GM21786 (cell line): ENCODE results near the gene MIR17HG.
"Not testable (repeated sequence)": the region's sequence is repeated elsewhere in the genome, so short reads cannot be mapped to it uniquely, and the experiment has no call there.

Experiments
- ATAC-seq: cut with Tn5 transposase; IDR thresholded peaks from one replicate; pipeline ENCODE4 v1.9.1; 2021; ENCODE audit not compliant: unreplicated experiment

MIR17HG gene

GRCh38 chr13:91347202-91347995, at the start of gene MIR17HG:
MIR17HG (plus strand) TSS chr13:91347687.
- peak; percentile 51 for ATAC-seq

GRCh38 chr13:91298060-91298459, 49.4 kb upstream of the MIR17HG start:
- ATAC-seq: no peak

GRCh38 chr13:91302111-91302510, 45.4 kb upstream of the MIR17HG start:
- ATAC-seq: peak; percentile 93

- ATAC-seq: no peak
Measured at GRCh38 chr13:91303031-91303430, 44.5 kb upstream of the MIR17HG start.

DNA sequence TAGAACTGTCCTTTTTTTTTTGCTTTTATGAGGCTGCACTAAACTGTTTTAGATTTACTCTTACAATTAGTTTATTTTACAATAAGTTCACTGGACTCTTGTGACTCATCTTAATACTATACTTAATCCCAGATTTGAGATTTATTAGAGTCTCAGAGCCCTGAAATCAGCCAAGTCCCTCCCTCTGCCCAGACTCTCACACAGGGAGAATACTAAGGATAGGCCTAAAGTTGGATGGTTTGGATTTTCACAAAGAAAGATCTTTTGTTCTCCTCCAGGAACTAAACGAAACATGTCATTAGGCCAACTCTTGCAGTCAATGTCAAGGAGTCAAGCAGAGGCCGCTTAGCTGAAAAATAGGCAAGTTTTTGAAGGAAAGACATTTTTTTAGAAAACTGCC, 42.7 kb upstream of the MIR17HG start:
- no peak for ATAC-seq

- no peak for ATAC-seq
Measured at GRCh38 chr13:91305652-91306051, 41.8 kb upstream of the MIR17HG start.

- no peak for ATAC-seq
Measured at GRCh38 chr13:91307887-91308286, 39.6 kb upstream of the MIR17HG start.

- no peak for ATAC-seq
Measured at GRCh38 chr13:91308299-91308698, 39.2 kb upstream of the MIR17HG start.

DNA sequence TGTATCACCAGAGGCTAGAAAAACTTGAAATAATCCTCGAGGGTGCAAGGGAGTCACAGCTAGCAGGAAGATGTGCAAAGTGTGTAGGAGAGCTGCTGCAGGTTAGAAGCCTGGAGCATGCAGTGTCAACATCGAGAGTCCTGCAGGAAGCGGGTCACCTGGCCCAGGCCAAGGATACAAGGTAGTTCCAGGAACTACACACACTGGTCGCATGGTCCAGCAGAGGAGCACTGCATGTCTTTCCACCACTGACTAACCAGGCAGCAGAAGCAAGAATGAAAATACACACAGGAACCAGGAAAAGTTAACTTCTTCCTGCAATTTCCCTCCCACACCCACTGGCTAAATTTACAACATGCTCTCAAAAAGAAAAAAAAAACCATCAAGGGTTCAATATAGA, 36.0 kb upstream of the MIR17HG start:
- no peak for ATAC-seq

GRCh38 chr13:91312324-91312723, 35.2 kb upstream of the MIR17HG start:
- no peak for ATAC-seq

DNA sequence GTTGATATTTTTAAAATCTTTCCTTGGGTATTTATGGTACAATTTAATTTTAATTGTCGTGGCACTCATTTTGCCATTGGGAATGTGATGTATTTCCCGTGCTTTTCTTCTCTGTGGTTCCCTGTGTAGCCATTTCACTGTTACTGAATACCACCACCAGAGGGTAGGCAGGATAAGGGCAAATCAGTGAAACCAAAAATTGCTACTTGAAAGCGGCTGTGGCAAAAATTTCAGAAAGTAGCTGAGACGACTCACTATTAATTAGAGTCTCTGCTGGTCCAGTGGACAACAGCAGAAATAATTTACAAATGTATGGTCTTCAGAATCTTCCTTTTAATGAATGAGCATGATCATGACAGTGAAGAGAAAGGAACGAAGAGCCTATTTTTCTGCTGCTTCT, 34.4 kb upstream of the MIR17HG start:
- ATAC-seq: peak; percentile 74

DNA sequence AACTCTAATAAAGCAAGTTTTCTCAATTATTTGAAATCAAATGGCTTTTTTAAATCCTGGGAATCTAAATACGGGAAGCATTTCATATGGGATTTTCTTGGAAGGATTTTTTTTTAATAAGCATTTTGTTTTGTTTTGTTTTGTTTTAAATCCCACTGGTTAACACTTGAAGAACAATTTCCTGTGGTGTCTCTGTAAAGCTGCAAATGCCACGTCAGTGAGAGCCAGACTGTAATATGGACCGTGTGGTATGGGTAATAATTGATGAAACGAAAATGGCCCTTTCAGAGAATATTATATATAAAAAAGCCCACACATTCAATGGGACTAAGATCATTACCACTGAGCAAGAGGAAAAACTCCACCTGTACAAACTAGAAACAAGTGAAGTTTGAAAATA, 33.9 kb upstream of the MIR17HG start:
- peak; percentile 70 for ATAC-seq

DNA sequence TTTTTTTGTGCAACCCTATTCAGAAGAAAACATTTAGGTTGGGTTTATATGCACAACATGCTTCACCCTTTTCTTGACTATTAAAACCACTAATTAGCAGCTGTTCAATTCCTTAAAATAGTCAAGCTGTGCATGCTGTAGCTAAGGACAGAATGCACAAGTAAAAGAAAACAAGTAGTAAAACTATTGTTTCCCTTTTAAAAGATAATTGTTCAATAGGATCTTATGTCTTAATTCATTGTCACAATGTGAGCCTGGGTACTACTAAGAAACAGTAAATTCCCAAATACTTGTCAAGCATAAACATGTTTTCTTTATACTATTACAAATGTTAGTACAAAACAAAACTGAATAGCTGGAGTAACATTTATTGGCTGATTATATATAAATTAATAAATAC, 32.6 kb upstream of the MIR17HG start:
- no peak for ATAC-seq

GRCh38 chr13:91318886-91319285, 28.6 kb upstream of the MIR17HG start:
- no peak for ATAC-seq

- no peak for ATAC-seq
Measured at GRCh38 chr13:91319996-91320395, 27.5 kb upstream of the MIR17HG start.

DNA sequence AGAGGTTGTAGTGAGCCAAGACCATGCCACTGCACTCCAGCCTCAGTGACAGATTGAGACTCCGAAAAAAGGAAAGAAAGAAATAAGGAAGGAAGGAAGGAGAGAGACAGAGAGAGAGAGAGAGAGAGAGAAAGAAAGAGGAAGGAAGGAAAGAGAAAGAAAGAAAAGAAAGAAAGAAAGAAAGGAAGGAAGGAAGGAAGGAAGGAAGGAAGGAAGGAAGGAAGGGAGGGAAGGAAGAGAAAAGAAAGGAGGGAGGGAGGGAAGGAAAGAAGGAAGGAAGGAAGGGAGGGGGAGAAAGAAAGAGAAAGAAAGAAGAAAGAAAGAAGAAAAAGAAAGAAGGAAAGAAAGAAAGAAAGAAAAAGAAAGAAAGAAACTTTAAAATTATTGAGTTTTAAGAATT, 26.5 kb upstream of the MIR17HG start:
- not testable (repeated sequence) for ATAC-seq

DNA sequence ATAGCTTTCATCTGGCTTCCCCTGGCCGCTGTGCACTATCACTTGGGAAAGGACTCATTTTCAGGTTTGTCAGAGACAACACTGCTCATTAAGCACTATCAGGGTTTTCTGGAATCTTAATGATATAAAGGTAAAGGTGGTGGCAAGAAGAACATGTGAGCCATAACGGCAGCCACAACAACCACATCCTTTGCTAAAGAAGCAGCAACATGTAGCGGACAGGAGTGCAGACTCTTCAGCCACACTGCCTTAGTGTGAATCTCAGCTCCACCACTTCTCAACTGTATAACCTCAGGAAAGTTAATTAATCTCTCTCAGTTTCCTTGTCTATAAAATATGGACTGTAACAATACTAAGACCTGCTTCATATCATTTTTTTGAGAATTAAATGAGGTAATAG, 24.1 kb upstream of the MIR17HG start:
- ATAC-seq: no peak

DNA sequence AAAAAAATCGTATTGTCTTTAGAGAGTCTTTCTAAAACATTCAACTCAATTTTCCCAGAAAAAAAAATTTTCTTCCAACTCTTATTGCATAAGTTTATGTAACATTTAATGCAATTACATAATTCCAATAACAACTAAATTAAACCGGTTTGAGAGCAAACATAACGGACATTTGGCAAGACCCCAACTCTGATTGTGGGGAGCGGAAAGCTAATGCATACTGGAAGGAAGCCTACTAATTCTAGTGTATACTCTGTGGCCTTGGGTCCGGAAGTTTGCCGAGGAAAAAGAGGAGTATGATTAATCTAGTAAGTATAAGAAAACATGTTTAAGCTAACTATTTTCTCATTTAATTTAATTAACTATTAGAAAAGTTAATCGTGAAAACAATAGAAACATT, 21.3 kb upstream of the MIR17HG start:
- no peak for ATAC-seq

GRCh38 chr13:91328726-91329125, 18.8 kb upstream of the MIR17HG start:
- no peak for ATAC-seq

- no peak for ATAC-seq
Measured at GRCh38 chr13:91329733-91330132, 17.8 kb upstream of the MIR17HG start.

DNA sequence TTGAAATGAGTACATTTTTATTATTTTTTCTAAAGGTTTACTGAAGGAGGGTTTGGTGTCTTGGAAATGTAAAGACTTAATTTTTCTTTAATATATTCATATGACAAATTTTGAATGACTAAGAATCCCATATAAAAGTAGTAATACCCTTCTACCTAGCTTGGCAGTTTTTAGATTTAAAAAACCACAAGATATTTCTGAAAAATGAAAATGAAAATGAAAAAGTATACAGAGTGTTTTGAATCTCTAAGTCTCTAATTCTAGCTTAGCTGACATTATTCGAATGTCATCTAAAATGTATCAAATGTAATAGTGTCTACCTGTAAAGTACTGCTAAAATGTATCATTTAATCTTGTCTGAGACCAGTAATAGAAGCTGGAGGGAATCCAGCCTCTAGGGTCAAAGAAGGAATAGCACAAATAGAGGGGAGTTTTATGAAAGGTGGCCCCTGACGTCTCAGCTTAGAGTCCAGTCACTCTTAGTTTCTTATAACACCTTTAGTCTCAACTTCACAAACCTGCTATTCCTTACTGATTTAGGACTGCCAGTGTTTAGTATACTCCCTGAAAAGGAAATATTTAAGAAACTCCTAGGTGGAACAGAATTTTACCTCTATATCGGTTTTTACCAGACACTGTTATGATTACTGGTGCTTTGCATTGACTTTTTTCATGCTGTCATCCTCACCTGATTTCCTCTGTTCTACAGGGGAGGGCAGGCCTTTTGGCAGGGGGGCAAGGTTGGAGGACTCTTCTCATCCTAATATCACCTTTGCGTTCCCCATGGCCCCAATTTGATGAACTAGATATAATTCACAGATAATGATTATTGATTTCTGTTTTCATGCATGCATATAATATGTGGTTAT, 16.2 kb upstream of the MIR17HG start:
- peak; percentile 85 for ATAC-seq

- no peak for ATAC-seq
Measured at GRCh38 chr13:91346062-91346461, 1.4 kb upstream of the MIR17HG start.
